DND-41 (cell line): ENCODE results near the gene WNT7B.

Source experiments
- ATAC-seq: fragments of 200-7000 bp; cut with Tn5 transposase; 3 replicates; pipeline ENCODE4 v1.9.1; 2021; ENCODE audit warnings: low read depth; ENCODE audit not compliant: insufficient read depth
- DNase-seq: peaks from one replicate; pipeline ENCODE4 v3.0.0-alpha.2; 2020
- H2AFZ ChIP-seq: 2 replicates; pipeline ENCODE4 v1.6.0; 2012; ENCODE audit warnings: low read depth, low read length
- H3K27ac ChIP-seq: 2 replicates; pipeline ENCODE4 v1.5.1; 2012; ENCODE audit warnings: low read length, inconsistent platforms
- H3K27me3 ChIP-seq: fragments of 200-600 bp; sonication (generic); 2 replicates; pipeline ENCODE4 v1.6.0; 2012; ENCODE audit warnings: low read length, mild to moderate bottlenecking, inconsistent platforms; ENCODE audit not compliant: insufficient read depth, poor library complexity
- H3K36me3 ChIP-seq: 2 replicates; pipeline ENCODE4 v1.5.1; 2012; ENCODE audit warnings: low read length, inconsistent platforms; ENCODE audit not compliant: insufficient read depth
- H3K4me1 ChIP-seq: 2 replicates; pipeline ENCODE4 v1.5.1; 2012; ENCODE audit warnings: mild to moderate bottlenecking, low read length; ENCODE audit not compliant: insufficient read depth
- H3K4me2 ChIP-seq: 2 replicates; pipeline ENCODE4 v1.6.0; 2012; ENCODE audit warnings: mild to moderate bottlenecking, moderate library complexity, low read length, inconsistent platforms; ENCODE audit not compliant: insufficient read depth
- H3K4me3 ChIP-seq, 2 experiments: fragments of 200-600 bp in 1 of 2; shearing (Covaris generic) in 1 of 2; 2 replicates each; pipeline ENCODE4 v1.5.1; 2012 to 2016; ENCODE audit warnings: inconsistent platforms in 2 of 2, low read length in 2 of 2, mild to moderate bottlenecking in 2 of 2, low read depth in 1 of 2, moderate library complexity in 1 of 2
- H3K79me2 ChIP-seq: 2 replicates; pipeline ENCODE4 v1.6.0; 2012; ENCODE audit warnings: low read length, inconsistent platforms; ENCODE audit not compliant: insufficient read depth
- H3K9ac ChIP-seq: 2 replicates; pipeline ENCODE4 v1.6.0; 2012; ENCODE audit warnings: low read depth, mild to moderate bottlenecking, inconsistent platforms, low read length, moderate library complexity
- H3K9me3 ChIP-seq: 2 replicates; pipeline ENCODE4 v1.5.1; 2012; ENCODE audit warnings: low read length, moderate library complexity, mild to moderate bottlenecking, inconsistent platforms; ENCODE audit not compliant: insufficient read depth, severe bottlenecking
- H4K20me1 ChIP-seq: 2 replicates; pipeline ENCODE4 v1.6.0; 2012; ENCODE audit warnings: low read length; ENCODE audit not compliant: insufficient read depth
- CTCF ChIP-seq: IDR thresholded peaks from 2 replicates; pipeline ENCODE4 v1.5.1; 2012; ENCODE audit warnings: borderline replicate concordance, low read length, moderate library complexity, mild to moderate bottlenecking; ENCODE audit not compliant: poor library complexity, severe bottlenecking; ENCODE audit errors: extremely low read depth
- EZH2 ChIP-seq: IDR thresholded peaks from 3 replicates; pipeline ENCODE4 v1.6.1; 2012; ENCODE audit warnings: borderline replicate concordance, low read depth, mild to moderate bottlenecking, moderate library complexity, low read length, inconsistent platforms; ENCODE audit not compliant: severe bottlenecking

The WNT7B gene

GRCh38 chr22:45971408-45972028 lies 5.4 kb downstream of the WNT7B start:
- ATAC-seq (no peak), DNase-seq (no peak)
- Histone ChIP-seq H3K9me3 (no peaks in the 10 kb centered on the region), H3K27me3 (peaks cover 25% of the 10 kb centered on the region), H3K9ac (no peak overlapping the region), H4K20me1 (peaks cover 51% of the 10 kb centered on the region), H3K36me3 (no peaks in the 10 kb centered on the region), H2AFZ (no peak overlapping the region), H3K4me1 (peaks cover 9% of the 10 kb centered on the region), H3K4me3 (no peak overlapping the region), H3K27ac (no peak overlapping the region), H3K79me2 (no peaks in the 10 kb centered on the region), H3K4me2 (no peak overlapping the region)
- no peak for TF ChIP-seq CTCF
- TF ChIP-seq EZH2: no peak

GRCh38 chr22:45970705-45971407 lies 6.1 kb downstream of the WNT7B start:
- TF ChIP-seq EZH2 (no peak), CTCF (no peak)
- Histone ChIP-seq H3K36me3 (no peaks in the 10 kb centered on the region), H3K4me3 (no peak overlapping the region), H3K27ac (no peak overlapping the region), H2AFZ (no peak overlapping the region), H3K4me2 (no peak overlapping the region), H3K79me2 (no peaks in the 10 kb centered on the region), H3K4me1 (peaks cover 16% of the 10 kb centered on the region), H4K20me1 (peaks cover 56% of the 10 kb centered on the region), H3K9me3 (no peaks in the 10 kb centered on the region), H3K9ac (no peak overlapping the region), H3K27me3 (peaks cover 25% of the 10 kb centered on the region)
- ATAC-seq (no peak), DNase-seq (no peak)

GRCh38 chr22:45969801-45970470 lies 7.0 kb downstream of the WNT7B start:
- Histone ChIP-seq H3K9ac (no peak overlapping the region), H3K27me3 (peaks cover 25% of the 10 kb centered on the region), H3K4me3 (no peak overlapping the region), H3K27ac (no peak overlapping the region), H3K9me3 (no peaks in the 10 kb centered on the region), H3K79me2 (no peaks in the 10 kb centered on the region), H2AFZ (no peak overlapping the region), H3K4me1 (peaks cover 25% of the 10 kb centered on the region), H3K36me3 (no peaks in the 10 kb centered on the region), H4K20me1 (peaks cover 61% of the 10 kb centered on the region), H3K4me2 (no peak overlapping the region)
- no peak for TF ChIP-seq EZH2
- DNase-seq: no peak
- ATAC-seq: no peak

- peaks cover 22% of the 10 kb centered on the region for H3K27me3 ChIP-seq
- no peak for ATAC-seq
- TF ChIP-seq CTCF: no peak
Observed at GRCh38 chr22:45969414-45969799, 7.6 kb downstream of the WNT7B start.

More at GRCh38 chr22:45969414-45969799, 7.6 kb downstream of the WNT7B start:
- Histone ChIP-seq H3K9me3 (no peaks in the 10 kb centered on the region), H3K4me1 (peaks cover 27% of the 10 kb centered on the region), H2AFZ (no peak overlapping the region), H3K27ac (no peak overlapping the region), H3K9ac (no peak overlapping the region), H4K20me1 (peaks cover 57% of the 10 kb centered on the region), H3K4me3 (no peak overlapping the region), H3K36me3 (no peaks in the 10 kb centered on the region), H3K79me2 (no peaks in the 10 kb centered on the region), H3K4me2 (no peak overlapping the region)
- no peak for DNase-seq
